Right renal pelvis (tissue), 4 donors: ENCODE data around the gene INTS1. TPM values are rescaled to one million over a fixed set of nuclear protein-coding genes. Genes with fewer than 3 reads are reported as not detected.
"Not testable (repeated sequence)": the region's sequence is repeated elsewhere in the genome, so short reads cannot be mapped to it uniquely, and the experiment has no call there.

ENCODE experiments used
- DNase-seq, 4 donors: peaks; one replicate each; pipeline ENCODE4 v3.0.0-alpha.2; 2013; ENCODE audit warnings: low read depth in 4 of 4, low spot score in 3 of 4, missing footprints in 1 of 4
- polyA plus RNA-seq, 4 donors: library from polyadenylated mRNA; unstranded; fragments of 120-200 nt; gene quantifications; one replicate each; pipeline ENCODE4 v1.2.1, GENCODE V29; 2013; ENCODE audit not compliant: insufficient read length in 4 of 4

The INTS1 gene
- polyA plus RNA-seq, 4 donors: 61.7 to 85.8 (median 66.1) TPM

DNA sequence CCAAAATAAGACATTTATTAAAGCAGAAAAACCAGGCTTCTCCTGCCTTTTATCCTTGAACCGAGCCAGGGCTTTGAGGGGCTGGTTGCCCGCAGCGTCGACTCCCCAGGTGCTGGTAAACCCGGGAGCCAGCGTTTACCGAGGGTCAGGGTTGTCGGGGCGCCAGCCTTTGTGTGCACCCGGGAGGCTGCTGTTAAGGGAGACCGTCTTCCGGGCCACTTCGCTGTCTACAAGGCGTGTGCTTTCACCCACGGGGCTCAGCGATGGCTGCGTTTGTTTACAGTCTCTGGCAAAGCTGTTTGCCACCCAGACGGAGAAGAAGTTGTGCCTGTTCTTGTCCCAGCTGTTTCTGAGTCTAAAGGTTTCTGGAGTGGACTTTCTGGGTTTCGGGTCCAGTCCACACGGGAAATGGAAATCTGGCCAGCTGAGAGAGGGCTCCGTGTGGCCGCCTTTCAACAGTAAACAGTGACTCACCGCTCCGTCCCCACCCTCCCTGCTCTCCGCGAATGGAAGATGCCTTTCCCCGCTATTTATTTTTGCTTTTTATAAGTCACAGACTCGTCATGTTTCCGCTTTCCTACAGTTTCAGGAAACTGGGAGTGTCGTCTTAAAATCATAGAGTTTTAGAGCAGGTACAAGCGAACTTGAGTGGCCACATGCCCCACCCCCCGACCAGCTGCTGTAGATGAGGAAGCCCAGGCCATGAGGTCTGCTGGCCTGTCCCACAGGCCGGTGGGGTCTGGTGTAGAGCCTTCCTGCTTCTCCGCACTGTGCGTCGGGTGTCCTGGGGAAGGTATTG is 28.5 kb upstream of the INTS1 start:
- no peak for DNase-seq

DNA sequence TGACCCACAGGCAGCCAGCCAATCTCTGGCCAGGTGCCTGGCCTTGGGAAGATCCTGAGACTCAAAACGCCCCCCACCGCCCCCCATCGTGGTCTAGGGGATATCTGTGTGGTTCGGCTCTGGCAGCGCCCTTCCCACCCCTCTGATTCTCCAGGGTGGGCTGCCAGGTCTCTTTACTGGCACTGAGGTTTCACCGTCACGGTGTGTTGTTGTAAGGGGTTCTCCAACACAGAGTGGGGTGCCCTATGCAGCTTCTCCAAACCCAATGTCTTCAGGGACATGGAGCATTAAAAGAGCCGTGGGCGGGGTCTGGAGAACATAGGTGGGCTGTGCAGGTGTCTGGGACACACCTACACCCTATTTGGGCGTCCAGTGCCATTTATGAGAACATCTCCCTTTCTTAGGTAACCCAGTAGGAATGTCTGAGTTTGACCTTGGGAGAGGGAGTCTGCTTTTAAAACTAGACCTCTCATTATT is 27.8 kb upstream of the INTS1 start:
- DNase-seq: no peak

DNA sequence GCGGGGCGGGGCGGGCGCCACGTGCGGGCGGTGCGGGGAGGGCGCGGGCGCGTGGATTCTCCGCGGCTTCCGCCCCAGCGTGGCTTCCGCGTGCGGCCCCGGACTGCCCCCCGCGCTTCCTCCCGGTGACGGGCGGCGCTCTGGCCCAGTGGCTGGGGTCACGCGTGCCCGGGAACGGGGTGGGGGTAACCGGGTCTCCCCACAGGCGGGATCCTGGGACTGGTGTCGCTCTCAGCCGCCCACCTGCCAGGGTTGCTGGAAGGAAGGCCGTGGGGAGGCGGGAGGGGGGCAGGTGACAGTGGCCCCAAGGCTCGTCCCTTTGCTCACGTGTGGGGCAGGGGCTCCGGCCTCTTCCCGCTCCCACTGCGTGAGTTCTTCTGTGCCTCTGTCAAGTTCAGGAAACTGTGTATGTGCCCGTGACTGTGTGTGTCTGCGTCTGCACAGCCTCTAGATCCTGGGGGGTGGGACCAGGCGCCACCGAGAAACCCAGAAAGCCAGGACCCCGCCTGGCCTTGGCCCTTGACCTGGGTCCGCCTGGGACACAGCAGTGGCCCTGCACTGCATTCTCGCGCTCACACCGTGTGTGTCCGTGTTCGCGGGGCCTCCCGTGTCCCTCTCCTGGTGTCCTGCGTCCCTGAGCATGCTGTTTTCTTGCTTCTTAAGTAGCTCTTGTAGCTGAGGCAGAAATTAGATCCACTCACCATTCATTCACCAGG is 27.2 kb upstream of the INTS1 start:
- DNase-seq: no peak

DNA sequence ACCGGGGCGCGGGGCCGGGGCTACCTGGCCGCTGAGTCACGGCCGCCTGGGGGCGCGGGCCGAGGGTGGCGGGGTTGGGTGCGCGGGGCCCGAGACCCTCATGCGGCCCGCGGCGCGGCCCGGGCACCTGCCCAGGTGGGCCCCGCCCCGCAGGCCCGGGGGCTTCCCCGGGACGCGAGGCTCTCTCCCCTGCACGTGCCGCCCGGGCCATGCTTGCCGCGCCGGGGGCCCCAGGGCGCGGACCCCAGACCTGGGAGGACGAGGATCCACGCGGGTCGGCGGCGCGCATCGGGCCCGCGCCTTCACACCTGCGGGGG is 26.7 kb upstream of the INTS1 start:
- no peak for DNase-seq

DNA sequence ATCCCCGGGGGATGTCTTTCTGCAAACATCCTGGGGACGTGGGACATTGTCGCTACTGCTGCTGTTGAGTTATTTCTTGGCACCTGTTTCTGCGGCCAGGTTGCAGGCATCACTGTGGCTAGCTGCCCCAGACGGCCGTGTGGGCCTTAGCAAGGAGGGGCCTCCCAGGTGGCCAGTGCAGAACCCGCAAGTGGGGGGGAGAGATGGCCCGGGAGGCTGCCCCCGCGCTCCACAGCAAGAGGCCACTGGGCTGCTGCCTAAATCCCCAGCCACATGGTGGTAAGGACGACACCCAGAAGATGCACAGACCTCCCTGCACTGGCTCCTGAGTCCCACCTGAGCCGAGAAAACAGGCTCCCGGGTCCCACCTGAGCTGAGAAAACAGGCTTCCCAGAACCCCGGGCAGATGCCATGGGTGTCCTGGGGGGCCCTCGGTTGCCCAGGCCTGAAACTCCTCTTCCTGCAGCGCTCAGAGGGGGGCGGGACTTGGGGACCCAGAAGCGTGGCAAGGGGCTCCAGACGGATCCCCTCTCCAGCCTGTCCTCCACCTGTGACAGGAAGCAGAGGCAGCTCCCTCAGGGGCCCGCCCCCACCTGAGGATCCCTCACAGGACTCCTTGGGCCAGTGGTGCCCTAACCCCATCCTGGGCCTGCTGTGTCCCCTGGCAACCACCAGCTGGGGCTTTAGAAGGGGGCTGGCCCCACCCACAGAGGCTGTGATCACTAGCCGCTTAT is 25.4 kb upstream of the INTS1 start:
- DNase-seq: no peak

DNA sequence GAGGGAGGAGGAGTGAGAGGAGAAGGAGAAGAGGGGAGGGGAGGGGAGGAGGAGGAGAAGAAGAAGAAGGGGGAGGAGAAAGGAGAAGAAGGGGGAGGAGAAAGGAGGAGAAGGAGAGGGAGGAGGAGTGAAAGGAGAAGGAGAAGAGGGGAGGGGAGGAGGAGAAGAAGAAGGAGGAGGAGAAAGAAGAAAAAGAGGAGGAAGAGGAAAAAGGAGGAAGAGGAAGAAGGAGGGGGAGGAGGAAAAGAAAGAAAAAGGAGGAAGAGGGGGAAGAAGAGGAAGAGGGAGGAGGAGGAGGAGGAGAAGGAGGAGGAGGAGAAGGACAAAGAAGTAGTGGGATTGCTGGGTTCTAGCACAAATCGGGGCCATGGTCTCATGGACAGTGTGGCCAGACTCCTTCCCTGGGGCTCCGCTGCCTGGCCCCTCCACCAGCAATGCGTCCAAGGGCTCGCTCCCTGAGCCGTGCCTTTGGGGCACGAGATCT is 22.1 kb upstream of the INTS1 start:
- no peak for DNase-seq

DNA sequence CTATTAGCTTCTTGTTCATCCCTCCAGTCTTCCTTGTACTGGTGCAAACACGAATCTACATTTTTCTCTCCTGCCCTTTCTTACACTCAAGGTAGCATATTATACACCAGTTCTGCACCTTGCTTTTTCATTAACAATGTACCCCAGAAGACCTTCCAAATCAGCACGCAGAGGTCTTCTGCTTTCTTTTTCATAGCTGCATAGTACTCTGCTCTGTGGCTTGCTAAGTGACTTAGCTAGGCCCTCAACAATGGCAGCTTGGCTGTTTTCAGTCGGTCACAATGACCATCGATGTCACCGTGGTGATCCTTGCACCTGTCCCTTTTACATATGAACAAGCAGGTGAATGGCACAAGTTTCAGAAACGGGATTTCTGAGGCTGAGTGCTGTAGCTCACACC is 21.2 kb upstream of the INTS1 start:
- DNase-seq: no peak

DNA sequence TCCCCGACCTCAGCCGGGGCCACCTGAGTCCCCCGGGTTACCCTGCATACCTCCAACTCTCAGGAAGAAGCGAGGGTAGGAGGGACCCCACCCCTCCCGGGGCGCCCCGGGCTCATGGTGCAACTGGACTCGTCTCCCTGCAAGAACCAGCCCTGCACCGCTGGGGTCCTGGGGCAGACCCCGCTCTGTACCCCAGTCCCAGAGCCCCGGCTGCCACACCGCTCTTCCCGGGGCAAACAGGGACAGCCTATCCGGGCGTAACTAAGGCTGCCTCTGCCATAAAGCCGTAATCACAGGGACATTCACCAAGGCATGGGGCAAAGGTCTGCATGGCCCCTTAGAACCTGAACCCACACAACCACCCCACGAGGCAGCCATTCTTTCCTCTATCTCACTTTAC is 19.7 kb upstream of the INTS1 start:
- DNase-seq: no peak

DNA sequence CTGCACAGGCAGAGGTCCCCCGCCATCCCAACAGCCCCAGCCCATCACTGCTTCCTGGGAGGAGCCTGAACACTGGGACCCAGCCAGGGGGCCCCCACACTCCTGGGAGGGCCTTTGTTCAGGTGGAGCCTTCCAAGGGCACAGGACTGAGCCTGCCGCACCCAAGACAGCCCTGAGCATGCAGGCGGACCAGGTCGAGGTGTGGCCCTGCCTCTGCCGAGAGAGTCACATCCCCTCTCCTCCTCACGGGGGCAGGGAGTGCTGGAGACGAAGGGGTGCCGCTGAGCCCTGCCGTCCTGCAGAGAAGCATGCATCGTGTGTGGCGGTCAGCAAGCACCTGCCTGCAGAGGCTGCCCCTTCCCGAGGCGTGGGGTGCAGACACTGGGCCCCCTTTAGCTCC is 19.0 kb upstream of the INTS1 start:
- no peak for DNase-seq

DNA sequence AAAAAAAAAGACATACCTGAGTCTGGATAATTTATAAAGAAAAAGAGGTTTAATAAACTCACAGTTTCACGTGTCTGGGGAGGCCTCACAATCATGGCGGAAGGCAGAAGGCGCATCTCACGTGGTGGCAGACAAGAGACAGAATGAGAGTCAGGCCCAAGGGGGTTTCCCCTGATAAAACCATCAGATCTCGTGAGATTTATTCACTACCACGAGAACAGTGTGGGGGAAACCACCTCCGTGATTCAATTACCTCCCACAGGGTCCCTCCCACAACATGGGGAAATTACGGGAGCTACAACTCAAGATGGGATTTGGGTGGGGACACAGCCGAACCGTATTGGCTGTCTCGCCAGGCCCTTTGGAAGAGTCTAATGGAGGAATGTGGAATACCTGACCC is 17.3 kb upstream of the INTS1 start:
- no peak for DNase-seq

DNA sequence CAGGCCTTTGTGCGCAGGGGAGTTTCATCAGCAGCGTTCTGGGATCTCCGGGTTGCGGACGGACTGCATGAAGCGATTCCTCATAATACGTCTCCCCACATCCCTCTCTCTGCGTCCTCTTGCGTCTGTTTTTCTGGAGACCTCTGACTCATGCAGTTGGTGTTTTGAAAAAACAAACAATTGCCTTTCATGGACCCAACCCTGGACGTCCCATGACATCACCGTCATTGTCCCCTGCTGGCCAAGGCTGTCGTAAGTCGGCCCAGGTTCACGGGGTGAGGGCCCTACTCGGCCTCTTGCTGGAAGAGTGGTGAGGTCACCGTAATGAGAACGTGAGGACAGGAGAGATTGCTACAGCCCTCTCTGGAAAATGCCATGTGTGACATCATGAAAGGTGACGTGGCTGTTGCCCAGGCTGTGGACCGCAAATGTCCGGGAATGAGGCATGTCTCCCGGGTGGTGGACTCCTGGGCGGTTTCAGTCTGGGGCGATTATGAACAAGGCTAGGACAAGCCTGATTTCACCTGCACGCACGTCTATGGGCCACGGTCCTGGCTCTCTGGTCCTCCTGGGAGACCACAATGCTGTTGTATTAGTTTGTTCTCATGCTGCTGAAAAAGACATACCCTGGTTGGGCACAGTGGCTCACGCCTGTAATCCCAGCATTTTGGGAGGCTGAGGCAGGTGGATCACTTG is 16.5 kb upstream of the INTS1 start:
- DNase-seq: no peak

DNA sequence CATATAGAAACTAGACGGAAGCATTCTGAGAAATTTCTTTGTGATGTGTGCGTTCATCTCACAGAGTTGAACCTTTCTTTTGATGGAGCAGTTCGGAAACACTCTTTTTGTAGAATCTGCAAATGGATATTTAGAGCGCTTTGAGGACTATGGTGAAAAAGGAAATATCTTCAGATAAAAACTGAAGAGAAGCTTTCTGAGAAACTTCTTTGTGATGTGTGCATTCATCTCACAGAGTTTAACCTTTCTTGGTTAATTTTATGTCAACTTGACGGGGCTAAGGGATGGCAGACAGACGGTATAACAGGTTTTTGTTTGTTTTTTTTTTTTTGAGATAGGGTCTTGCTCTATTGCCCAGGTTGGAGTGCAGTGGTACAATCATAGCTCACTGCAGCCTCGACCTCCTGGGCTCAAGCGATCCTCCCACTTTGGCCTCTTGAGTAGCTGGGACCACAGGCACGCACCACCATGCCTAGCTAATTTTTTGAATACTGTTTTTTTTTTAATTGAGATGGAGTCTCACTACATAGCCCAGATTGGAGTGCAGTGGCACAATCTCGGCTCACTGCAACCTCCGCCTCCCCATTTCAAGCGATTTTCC is 15.2 kb upstream of the INTS1 start:
- not testable (repeated sequence) for DNase-seq

DNA sequence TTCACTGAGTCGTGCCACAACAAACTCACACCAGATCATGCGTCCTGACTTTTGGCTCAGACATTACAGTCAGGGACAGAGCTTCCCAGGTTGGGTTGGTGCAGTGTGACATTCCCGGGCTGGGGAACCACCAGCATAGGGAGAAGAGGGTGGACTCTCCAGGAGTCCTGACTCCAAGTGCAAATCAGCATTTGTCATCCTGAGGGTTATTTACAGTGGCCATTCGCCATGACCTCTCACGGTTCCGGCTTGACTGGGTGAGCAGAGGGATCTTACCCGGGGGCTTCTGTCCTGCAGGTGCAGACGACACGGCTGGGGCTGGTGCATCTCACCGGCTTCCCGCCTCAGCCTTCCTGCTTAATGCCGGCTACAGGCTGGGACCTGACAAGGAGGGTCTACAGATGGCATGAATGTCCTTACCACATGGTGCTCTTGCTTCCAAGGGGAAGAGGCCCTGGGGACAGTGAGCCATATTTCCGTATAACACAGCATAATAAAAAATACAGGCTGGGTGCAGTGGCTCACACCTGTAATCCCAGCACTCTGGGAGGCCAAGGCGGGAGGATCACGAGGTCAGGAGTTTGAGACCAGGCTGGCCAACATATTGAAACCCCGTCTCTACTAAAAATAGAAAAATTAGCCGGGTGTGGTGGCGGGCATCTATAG is 12.5 kb upstream of the INTS1 start:
- DNase-seq: no peak

DNA sequence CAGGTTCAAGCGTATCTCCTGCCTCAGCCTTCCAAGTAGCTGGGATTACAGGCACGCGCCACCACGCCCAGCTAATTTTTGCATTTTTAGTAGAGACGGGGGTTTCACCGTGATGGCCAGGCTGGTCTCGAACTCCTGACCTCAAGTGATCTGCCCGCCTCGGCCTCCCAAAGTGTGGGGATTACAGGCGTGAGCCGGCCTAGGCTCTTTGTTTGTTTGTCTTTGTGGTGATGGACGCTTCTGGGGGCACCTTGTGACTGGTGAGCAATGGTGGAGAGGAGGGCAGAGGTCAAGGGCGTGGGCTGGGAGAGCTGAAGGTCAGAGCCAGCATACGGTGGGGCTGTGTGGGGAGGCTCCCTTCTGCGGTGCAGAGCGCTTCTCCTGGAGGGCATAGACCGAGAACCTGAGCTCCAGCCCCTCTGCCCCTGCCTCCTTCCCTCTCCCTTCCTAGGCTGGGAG is 11.3 kb upstream of the INTS1 start:
- not testable (repeated sequence) for DNase-seq

DNA sequence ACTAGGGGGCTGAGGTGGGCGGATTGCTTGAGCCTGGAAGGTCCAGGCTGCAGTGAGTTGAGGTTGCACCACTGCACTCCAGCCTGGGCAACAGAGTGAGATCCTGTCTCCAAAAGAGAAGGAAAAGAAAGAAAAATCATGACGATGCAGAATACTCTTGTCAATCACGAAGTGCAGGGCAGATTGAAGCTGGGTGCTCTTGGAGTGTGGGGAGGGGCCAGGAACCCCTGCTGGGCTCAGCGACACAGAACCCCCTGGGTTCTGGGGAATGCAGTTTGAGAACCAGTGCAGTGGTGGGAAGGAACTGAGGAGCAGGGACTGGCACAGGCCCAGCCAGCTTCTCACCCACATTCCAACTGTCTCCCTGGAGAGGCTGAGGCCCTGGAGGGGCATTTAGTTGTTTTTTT is 10.8 kb upstream of the INTS1 start:
- DNase-seq: no peak

DNA sequence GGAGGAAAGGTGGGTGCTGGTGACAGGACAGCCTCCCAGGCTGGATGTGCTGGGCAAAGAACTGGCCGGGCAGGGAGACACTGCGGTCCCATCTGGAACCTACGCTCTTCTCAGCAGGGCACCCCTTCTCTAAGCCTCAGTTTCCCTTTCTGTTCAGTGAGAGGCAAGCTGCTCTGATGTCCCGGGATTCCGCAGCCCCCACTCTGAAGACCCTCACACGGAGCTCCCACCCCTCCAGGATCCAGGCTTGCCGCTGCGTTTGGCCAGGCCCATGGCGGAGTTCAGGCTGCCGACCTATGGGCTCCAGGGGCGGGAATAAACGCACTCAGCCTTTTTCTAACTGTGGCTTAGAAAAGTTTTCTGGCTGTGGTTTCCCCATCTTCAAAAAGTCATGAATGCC is 10.2 kb upstream of the INTS1 start:
- DNase-seq: no peak

DNA sequence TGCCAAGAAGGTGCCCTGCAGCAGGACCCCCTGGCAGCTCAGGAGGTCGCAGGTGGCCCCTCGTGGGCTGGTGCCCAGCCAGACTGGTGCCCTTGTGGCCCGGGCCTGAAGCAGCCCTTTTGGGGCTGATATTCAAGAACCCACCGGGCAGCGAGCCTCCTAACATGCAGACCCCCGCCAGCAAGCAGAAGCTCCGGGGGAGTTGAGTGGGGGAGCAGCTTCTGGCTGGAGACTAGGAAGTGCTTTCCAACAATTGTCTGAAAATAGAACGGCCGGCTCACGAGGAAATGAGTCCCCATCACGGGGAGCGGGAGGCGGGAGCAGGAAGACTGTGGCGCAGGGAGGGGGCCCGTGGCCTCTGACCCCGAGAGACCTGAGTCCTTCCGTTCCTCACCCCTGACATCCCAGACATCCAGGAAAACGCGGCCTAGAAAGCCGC is 9.5 kb upstream of the INTS1 start:
- DNase-seq: no peak

DNA sequence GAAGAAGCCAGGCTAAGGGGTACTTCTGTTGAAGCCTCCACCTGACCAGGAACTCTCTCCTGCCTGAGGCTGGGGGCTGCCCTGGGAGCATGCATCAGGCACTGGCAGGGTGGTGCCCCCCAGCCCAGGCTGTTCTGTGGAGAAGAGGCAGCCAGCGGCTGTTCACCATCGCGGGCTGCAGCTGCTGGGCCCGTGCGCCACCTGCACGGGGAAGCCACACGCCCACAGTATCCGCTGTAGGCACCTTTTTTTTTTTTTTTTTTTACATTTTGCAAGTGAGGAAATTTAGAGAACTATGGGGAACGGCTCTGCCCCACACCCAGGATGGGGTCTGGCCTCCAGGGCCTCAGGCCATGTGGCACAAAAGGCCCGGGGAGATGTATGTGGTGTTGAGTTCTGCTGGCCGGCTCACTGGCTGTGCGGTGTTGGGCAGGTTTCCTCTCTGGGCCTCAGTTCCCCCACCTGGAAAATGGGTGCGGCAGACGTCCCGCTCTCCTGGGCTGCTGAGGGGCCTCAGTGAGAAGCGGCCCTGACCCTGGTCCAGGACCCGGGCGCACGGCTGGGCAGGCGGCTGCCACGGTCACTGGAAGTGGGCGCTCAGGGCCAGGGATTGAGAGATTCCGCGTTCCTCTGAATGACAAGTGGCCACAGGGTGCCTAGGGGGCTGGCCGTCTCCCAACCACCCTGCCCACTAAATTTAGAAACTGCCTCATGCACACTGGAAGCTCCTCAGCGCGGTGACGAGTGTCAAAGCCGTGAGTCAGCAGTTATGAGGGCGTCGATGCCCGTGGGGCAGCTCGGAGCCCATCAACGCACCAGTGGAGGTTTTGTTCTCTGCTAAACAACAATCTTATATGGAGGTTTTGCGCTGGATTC is 8.8 kb upstream of the INTS1 start:
- DNase-seq: no peak
